GM21737 (cell line): ENCODE data around the gene AAMDC.
"Not testable (repeated sequence)": the region's sequence is repeated elsewhere in the genome, so short reads cannot be mapped to it uniquely, and the experiment has no call there.

Experiments
- ATAC-seq: cut with Tn5 transposase; IDR thresholded peaks from one replicate; pipeline ENCODE4 v1.9.1; 2021; ENCODE audit warnings: mild to moderate bottlenecking, moderate library complexity; ENCODE audit not compliant: unreplicated experiment

AAMDC gene

DNA sequence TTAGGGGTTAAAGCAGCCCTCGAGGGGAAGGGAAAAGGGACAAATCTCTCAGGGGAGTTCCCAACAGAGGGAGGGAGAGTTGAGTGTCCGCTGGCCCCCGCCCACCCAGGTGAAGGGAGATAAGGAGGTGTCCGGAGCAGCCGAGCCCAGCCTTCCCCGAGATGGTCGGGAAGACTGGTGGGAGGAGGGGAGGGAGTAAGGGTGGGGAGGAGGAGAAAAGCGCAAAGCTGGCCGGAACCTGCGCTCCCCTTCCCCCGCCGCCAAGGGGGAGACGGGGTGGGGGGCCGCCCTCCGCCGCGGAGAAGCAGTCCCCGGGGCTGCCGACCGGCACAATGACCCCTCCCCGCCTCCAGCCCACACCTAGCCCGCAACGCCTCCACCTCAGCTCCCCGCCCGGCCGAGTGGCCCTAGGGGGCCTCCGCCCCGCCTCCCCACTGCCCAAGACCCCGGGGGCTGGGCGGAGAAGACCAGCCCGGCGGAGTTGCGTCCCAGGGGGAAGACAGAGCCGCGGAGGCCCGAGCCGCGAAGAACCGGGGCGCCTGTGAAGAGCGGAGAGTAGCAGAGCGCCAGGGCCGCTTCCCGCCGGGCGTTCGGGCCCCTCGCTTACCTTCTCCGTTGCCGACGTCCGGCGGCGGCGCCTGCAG lies 901 bp upstream of the AAMDC start:
- ATAC-seq, result peak; percentile 14

DNA sequence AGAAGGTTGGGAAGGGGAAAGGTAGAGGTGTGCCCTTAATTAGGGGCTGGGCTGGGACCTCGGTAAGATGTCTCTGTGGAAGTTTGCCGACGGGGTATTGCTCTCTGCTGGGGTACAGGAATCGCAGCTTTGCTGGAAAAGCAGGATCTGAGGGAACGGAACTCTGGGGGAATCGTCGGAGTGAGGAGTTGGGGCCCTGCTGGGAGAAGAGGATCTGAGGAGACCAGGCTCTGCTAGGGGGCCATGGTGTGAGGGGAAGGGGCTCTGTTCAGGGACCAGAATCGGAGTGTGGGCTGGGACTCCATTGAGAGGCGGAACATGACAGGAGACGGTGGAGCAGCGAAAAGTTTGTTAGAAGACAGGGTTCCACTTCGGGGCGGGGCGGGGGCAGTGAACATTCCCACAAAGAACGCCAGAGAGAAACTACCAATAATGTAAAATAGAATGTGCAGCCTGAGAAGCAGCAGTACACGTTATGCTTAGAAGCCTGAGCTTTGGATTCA lies 456 bp downstream of the AAMDC start:
- no peak for ATAC-seq

DNA sequence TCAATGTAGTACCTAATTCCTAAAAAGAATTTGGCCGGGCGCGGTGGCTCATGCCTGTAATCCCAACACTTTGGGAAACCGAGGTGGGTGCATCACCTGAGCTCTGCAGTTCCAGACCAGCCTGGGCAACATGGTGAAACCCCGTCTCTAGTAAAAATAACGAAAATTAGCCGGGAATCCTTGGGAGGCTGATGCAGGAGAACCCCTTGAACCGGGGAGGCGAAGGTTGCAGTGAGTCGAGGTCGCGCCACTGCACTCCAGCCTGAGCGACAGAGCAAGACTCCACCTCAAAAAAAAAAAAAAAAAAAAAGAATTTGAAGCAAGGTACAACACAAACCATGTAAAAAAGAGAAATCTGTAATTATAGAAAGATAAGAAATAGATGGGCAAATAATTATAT lies 1.2 kb downstream of the AAMDC start:
- ATAC-seq, result not testable (repeated sequence)

DNA sequence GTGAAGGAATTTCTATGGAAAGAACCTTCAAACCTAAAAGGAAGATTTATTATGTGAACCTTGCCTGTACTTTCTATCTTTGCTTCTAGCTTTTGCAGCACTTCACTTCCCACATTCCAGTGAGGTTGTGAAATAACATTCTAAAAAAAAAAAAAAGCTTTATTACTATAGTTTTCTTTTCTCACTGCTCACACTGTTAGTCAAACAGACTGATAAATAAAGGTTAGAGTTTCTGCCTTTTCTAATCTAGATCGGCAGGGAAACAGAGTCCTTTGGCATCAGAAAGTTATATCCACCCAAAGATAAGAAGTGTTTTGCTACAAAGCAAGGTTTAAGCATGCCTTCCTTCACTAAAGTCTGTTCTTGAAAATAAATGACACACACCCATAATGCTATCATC lies 2.8 kb downstream of the AAMDC start:
- ATAC-seq, result no peak

DNA sequence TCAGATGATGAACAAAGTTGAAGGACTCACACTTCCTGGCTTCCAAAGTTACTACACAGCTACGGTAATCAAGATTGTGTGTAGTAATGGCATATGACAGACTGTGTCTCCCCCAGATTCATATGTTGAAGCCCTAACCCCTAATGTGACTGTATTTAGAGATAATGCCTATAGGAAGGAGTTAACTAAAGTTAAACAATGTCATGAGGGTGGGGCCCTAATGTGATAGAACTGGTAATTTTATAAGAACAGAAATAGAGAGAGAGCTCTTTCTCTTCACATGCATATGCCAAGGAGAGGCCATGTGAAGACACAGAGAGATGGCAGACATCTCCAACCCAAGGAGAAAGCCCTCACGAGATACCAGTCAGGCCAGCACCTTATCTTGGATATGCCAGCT lies 8.0 kb downstream of the AAMDC start:
- ATAC-seq, result no peak

DNA sequence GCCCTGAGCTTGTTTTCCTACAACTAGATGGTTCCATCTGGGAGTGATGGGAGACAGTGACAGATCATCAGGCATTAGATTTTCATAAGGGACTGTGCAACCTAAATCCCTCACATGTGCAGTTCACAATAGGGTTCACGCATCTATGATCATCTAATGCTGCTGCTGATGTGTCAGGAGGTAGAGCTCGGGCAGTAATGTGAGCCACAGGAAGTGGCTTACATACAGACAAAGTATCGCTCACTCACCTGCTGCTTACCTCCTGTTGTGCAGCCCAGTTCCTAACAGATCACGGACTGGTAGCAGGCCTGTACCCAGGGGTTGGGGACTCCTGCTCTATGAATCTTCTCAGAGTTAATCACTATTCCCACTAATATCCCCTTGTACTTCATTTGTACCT lies 12.4 kb downstream of the AAMDC start:
- ATAC-seq, result no peak

DNA sequence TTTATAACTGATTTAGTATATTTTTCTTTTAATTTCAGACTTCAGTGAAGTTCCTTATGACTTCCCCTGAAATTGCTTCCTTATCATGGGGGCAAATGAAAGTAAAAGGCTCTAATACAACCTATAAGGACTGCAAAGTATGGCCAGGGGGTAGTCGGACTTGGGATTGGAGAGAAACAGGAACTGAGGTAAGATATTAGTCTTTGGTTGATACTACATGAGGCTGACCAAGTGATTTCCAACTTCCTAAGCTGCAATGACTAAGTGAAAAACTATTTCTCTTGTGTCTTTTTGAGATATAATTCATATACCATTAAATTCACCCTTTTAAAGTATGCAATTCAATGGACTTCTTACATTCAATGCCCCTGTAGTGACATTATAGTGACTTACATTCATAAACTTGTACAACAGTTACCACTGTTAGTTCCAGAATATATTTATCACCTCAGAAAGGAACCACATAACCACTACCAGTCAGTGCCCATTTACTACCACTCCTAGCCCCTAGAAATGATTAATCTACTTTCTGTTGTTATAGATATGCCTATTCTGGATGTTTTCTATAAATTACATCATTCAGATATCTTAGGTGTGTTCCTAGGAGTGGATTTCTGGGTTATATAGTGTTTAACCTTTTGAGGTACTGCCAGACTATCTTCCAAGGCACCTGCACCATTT lies 21.6 kb downstream of the AAMDC start:
- no peak for ATAC-seq

DNA sequence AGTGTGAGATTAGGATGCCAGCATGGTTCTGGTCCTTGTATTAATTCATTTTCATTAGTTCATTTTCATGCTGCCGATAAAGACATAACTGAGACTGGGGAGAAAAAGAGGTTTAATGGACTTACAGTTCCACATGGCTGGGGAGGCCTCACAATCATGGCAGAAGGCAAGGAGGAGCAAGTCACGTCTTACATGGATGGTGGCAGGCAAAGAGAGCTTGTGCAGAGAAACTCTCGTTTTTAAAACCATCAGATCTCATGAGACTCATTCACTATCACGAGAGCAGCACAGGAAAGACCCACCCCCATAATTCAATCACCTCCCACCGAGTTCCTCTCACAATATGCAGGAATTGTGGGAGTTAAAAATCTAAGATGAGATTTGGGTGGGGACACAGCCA lies 22.8 kb downstream of the AAMDC start:
- ATAC-seq, result not testable (repeated sequence)

DNA sequence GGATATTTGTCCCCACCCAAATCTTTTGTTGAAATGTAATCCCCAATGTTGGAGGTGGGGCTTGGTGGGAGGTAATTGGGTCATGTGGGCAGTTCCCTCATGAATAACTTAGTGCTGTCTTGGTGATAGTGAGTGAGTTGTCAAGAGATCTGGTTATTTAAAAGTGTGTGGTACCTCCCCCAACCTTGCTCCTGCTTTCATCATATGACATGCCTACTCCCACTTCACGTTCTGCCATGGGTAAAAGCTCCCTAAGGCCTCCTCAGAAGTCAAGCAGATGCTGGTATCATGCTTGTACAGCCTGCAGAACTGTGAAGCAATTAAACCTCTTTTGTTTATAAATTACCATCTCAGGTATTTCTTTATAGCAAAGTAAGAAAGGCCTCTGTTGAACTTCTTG lies 30.6 kb downstream of the AAMDC start:
- no peak for ATAC-seq

DNA sequence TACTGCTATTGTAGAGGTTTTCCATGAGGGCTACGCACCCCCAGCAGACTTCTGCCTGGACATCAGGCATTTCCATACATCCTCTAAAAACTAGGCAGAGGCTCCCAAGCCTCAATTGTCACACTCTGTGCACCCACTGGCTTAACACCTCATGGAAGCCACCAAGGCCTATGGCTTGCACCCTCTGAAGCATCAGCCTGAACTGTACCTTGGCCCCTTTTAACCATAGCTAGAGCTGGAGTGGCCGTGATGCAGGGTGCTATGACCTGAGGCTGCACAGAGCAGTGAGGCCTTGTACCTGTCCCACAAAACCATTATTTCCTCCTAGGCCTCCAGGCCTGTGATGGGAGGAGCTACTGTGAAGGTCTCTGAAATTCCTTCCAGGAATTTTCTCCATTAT lies 33.9 kb downstream of the AAMDC start:
- ATAC-seq, result no peak

DNA sequence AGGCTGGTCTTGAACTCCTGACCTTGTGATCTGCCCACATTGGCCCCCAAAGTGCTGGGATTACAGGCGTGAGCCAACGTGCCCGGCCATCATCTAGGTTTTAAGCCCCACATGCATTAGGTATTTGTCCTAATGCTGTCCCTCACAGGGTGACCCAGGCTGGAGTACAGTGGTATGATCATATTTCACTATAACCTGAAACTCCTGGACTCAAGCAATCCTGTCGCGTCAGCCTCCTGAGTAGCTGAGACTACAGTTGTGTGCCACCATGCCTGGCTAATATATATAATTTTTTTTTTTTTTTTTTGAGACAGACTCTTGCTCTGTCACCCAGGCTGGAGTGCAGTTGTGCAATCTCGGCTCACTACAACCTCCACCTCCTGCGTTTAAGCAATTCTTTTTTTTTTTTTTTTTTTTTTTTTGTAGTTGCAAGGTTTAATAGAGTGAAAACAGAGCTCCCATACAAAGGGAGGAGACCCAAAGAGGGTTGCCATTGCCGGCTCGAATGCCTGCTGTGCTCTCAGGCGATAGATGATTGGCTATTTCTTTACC lies 37.0 kb downstream of the AAMDC start:
- ATAC-seq, result not testable (repeated sequence)

DNA sequence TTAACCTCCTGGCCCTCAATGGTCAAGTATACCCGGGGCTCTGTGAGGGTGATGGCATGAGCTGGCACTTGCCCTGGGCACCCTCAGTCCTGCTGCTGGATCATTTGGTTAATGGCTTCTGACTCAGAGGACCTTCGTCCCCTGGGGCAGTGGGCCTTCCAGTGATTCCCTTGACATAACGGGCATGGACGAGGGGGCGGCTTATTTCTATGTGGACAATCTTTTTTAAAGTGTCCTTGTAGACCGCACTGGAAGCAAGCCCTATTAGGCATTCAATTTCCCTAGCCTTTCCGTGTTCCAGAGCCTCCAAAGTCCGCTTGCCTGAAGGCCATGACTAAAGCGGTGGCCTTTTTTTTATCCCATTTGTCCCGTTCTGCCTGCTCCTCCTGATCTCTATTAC lies 40.5 kb downstream of the AAMDC start:
- ATAC-seq, result not testable (repeated sequence)

DNA sequence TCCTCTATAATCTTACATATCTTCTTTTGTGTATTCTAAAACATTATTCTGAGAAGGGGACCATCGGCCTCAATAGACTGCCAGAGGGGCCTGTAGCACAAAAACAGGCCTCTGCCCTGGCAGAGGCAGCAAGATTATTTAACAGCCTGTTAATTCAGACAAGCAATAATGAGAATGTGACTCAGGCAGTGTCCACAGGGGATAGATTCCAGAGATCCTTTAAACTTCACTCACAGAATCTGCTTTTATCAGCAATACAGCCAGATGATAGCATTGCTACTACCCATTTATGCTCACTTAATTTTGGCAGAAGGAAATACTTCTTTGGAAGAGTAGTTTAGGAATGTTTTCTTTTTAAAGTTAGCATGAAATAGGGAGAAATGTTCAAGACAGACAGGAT lies 44.9 kb downstream of the AAMDC start:
- ATAC-seq, result no peak

DNA sequence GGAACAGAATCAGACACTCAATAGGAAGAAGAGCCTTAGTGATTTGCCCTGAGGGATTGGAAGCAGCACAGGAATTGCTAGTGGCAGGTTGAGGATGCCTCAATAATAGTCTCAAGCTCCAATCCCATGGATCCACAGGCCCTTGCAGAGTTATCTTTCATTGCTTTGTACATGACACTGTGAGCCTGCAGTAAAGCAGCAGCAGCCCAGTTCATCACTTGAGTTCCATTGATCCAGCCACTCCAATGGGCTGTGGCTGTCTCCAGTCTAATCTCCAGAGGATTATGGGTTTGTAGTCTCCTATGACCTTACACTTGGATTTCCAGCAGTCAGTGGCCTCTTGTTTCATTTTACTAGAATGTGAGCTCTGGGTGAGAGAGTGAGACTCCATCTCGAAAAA lies 45.4 kb downstream of the AAMDC start:
- ATAC-seq, result no peak

DNA sequence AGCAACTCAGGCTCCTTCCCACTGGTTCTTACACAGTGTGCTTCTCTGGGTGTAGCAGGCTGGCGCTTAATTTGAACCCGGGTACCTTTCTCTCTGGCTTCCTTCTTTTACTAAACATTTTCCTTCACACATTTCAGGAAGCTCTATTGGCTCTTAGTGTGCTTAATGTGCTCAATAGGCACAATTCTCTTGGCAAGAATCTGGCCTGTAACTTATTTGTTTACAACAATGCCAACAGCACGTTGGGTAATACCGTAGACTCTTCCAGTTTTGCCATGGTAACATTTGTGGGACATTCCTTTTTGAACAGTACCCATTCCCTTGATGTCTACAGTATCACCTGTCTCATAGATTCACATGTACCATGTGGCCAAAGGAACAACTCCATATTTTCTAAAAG lies 47.8 kb downstream of the AAMDC start:
- no peak for ATAC-seq

DNA sequence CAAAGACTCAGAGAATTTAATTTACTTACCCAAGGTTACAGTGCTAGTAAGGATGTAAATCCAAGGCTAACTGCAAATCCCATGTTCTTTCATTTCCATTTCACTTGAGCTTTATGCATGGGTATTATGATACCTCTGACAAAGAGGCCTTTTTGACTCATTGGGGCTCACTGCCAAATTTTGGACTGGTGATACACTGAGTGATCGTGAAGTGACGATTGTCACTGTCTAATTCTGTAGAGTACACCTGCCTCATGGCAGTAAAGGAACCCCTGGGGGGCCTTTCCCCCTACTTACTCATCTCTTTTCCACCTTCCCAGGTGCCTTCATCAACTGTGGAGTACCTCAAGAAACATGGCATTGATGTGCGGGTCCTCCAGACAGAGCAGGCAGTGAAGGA lies 50.9 kb downstream of the AAMDC start:
- ATAC-seq, result no peak

DNA sequence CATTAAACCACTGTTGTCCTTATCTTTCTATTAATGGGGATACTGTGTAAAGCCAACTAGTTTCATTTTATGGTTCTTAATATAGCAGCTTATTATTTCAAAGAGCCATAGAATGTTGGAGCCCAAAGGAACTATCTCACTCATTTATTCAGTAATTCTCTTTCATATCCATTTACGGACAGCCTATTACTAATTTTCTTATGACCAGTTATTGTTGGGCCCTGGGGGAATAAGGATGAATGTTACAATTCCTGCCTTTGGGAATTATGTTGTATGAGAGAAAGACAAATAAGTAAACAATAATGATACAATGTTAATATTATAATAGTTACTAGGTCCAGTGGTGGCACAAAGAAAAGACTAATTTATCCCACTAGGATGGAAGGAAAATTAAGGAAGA lies 52.4 kb downstream of the AAMDC start:
- ATAC-seq, result no peak

DNA sequence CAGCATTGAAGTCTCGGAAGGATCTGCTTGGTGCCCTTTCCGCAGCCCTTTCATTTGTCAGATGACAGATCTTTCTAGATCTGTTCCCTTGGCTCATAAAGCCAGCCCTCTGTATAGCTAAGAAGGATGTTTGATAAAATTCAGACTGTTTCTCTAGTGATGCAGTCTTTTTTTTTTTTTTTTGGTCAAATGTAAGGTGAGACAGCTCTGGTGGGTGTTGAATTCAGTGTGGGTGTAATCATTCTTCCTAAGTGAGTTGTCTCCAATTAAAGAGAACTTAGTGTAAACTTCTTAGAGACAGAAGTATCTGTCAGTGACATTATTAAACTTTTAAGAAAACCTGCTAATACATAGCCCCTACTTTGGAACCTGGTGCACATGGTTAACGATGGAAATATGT lies 53.3 kb downstream of the AAMDC start:
- ATAC-seq, result no peak

DNA sequence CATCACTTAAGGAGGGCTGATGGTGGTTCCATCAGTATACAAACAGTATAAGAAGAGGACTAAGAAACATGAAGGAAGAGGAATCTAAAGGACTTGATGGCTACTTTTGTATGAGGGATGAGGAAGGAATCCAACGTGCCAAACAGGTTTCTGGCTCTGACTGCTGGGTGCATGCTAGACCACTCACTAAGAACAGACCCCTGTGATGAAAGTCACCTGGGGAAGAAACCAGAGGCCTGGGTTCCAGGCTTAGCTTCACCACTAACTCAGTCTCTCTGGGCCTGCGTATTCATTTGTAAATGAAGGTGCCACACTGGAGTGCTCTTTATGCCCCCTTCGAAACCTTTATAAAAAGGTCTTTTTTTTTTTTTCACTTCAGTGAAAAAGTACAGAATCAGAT lies 55.1 kb downstream of the AAMDC start:
- ATAC-seq, result no peak

DNA sequence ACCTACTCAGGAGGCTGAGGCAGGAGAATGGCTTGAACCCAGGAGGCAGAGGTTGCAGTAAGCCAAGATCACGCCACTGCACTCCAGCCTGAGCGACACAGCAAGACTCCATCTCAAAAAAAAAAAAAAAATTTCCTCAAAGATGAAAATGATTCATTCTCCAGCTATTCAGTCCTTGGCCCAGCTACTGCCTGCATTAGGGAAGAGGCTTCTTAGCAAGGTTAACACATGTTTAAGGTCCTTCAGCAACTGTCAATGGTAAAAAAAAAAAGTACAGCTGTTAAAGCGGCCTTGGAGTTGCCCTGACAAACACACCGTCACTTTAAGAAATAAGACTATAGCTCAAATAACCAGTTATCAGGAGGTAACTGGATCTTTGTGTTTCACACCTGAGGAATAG lies 57.3 kb downstream of the AAMDC start:
- not testable (repeated sequence) for ATAC-seq

DNA sequence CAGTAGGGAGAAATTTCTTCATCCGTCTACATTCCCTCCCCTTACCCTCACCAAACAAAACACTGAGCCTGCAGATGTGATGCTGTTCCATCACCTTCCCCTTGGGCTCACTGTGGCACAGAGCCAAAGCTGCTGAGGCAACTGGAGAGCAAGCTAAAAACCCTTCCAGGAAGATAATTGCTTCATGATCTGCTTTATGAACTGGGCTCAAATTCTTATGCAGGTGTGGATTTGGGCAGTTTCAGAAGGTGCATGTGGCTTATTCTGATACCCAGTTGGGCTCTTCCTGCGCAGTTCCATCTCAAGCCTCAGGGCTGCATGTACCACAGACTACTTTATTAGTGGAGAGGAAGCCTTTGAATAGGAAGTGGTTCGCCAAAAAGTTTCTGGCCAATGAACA lies 58.3 kb downstream of the AAMDC start:
- peak; percentile 69 for ATAC-seq

DNA sequence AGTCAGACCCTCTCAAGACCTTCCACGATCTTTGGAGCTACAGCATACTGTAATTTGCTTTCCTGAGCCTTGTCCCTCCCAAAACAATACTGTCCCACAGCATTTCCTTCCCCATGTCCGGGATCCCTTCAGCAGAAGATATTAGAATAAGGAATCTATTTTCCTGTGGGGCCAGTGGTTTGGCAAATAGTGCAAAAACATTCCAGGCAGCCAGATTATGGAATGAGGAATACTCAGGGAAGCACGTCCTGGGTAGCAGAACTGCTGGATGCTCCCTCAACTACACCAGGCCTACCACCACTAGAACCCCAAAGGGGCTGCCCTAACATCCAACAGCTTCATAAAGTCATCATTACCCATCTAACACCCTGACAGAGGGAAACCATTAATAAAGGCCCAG lies 61.5 kb downstream of the AAMDC start:
- ATAC-seq, result no peak
